Measurements from ENCODE around the gene GPR108.

GPR108 gene

DNA sequence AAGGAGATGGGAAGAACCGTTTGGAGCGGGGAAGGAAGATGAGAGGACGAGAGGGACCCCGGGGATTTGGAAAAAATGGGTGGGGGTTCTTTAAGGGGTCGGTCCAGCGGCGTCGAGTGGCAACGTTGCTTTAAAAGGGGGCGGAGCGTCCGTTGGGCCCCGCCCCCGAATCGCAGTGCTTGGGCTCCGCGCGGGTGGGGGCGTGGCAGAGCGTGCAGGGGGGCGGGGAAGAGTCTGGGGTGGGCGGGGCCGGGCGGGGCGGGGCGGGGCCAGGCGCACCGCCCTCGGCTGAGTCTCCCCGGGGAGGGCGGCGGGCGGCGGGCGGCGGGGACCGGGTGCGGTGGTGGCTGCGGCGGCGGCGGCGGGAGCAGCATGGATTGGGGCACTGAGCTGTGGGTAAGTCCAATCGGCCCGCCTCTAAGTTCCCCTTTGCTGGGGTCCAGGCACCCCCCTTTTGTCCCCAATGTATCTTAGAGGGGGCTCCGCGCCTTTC lies 2.1 kb upstream of the GPR108 start, which contains the start of gene TRIP10:
TSS of gene TRIP10 (plus strand) at position 291 of the 493 bp plus-strand sequence. CDS start at position 373, 82 bp downstream.
- peak within 1 kb of the TSS; percentile 100 for H3K4me2 ChIP-seq
- peak within 1 kb of the TSS; percentile 49 for H3K27ac ChIP-seq
- H3K9ac ChIP-seq: peak within 1 kb of the TSS; percentile 62
- H3K4me1 ChIP-seq (ENCODE audit: low read depth, poor library complexity, severe bottlenecking): peaks cover 35% of the 10 kb centered on the region
- H3K79me2 ChIP-seq (ENCODE audit: insufficient read depth, low read depth): peaks cover 3% of the 10 kb centered on the region; the same call in 1 of the 2 replicates
- H3K27me3 ChIP-seq (ENCODE audit: insufficient read depth, low read depth): no peaks in the 10 kb centered on the region
- peak within 1 kb of the TSS; percentile 93 for H2AFZ ChIP-seq (ENCODE audit: low read depth)
- no peaks in the 10 kb centered on the region for H3K36me3 ChIP-seq (ENCODE audit: insufficient read depth)
- no peaks in the 10 kb centered on the region for H4K20me1 ChIP-seq (ENCODE audit: insufficient read depth)
- TF ChIP-seq, protein P1, sequence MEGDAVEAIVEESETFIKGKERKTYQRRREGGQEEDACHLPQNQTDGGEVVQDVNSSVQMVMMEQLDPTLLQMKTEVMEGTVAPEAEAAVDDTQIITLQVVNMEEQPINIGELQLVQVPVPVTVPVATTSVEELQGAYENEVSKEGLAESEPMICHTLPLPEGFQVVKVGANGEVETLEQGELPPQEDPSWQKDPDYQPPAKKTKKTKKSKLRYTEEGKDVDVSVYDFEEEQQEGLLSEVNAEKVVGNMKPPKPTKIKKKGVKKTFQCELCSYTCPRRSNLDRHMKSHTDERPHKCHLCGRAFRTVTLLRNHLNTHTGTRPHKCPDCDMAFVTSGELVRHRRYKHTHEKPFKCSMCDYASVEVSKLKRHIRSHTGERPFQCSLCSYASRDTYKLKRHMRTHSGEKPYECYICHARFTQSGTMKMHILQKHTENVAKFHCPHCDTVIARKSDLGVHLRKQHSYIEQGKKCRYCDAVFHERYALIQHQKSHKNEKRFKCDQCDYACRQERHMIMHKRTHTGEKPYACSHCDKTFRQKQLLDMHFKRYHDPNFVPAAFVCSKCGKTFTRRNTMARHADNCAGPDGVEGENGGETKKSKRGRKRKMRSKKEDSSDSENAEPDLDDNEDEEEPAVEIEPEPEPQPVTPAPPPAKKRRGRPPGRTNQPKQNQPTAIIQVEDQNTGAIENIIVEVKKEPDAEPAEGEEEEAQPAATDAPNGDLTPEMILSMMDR (conservative IDR thresholded peaks at IDR 0.05; ENCODE audit: low read depth, low read length): no peak
- H3K4me3 ChIP-seq (IDR thresholded peaks at IDR 0.05; ENCODE audit: insufficient read depth, low read depth, low read length): no peak within 1 kb of the TSS

DNA sequence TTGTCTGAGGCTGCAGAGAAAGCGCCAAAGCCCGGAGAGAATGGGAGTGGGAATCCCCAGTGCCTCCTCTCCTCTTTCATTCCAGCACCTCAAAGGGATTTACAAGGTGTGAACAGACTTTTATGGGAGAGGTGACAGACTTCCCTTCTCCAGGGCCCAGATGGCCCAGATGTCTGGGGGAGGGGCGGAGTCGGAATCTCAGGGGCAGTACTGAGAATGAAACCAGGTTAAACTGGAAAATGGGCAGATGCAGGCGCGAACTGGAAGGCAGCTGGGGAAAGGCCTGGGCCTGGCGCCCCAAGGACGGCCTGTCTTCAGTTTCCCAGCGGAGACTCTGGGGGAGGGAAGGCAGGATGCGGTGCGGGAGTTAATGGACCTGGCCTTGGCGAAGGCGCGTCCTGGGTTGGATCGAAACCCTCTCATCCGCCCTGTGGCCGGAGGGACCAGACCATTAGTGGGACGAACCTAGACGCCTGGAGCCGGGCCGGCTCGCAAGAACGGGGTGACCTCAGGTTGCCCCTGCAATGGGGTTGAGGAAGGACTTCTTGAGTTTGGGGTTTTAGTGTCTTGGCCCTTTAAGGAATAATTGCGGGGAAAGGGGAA lies 1.5 kb upstream of the GPR108 start:
- Histone ChIP-seq H3K9ac (peak overlapping the region; percentile 53; the same call in 1 of the 2 replicates), H3K27me3 (ENCODE audit: insufficient read depth, low read depth) (no peaks in the 10 kb centered on the region), H3K27ac (peak overlapping the region; percentile 49), H3K36me3 (ENCODE audit: insufficient read depth) (no peaks in the 10 kb centered on the region), H3K4me2 (peak overlapping the region; percentile 100), H4K20me1 (ENCODE audit: insufficient read depth) (no peaks in the 10 kb centered on the region), H3K4me3 (IDR thresholded peaks at IDR 0.05; ENCODE audit: insufficient read depth, low read depth, low read length) (no peak overlapping the region), H3K4me1 (ENCODE audit: low read depth, poor library complexity, severe bottlenecking) (peaks cover 35% of the 10 kb centered on the region), H3K79me2 (ENCODE audit: insufficient read depth, low read depth) (peaks cover 3% of the 10 kb centered on the region; the same call in 1 of the 2 replicates), H2AFZ (ENCODE audit: low read depth) (peak overlapping the region; percentile 93)
- TF ChIP-seq, protein P1 (conservative IDR thresholded peaks at IDR 0.05; ENCODE audit: low read depth, low read length): peak; percentile 54; the same call in 1 of the 2 replicates

DNA sequence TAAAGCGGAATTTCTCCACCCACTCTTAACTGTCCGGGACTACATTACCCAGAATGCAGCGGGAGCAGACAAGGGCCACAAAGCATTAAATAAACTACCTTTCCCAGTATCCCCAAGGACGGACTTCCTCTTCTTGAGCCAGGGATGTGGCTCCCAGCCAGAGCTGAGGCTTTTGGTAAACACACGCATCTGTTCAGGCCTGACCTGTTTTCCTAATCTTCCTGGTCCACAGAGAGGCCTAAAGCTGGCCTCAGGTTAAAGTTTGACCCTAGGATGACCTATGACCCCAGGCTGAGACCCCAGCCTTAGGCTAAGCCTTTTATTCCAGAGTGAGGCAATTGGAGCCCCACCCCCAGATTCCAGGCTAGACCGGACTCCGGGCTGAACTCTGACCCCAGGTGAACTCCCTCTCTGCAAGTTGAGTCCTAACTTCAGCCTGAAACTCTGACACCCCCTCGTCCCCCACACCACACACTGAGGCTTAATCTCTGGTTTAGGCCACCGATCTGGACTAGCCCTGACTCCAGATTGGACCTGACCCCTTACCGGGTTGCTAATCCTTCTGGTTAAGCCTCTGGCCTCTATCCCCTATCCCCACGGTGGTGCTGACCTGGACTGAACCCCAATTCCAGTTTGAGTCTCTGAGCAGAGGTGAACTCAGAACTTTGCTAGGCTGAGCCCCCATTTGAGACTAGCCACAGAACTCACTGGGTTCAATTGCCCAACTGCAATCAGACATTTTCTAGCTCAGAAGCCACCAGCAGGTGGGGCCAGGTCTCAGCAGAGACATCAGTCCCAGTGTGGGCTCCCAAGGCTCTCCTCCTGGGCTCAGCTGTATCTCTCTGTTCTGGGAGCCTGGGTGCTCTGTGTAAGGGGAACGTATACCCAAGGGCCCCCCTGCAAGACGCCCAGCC lies 750 bp upstream of the GPR108 start:
- Histone ChIP-seq H4K20me1 (ENCODE audit: insufficient read depth) (no peaks in the 10 kb centered on the region), H3K4me2 (peak overlapping the region; percentile 100), H3K4me3 (IDR thresholded peaks at IDR 0.05; ENCODE audit: insufficient read depth, low read depth, low read length) (no peak overlapping the region), H3K79me2 (ENCODE audit: insufficient read depth, low read depth) (peaks cover 3% of the 10 kb centered on the region; the same call in 1 of the 2 replicates), H2AFZ (ENCODE audit: low read depth) (peak overlapping the region; percentile 93), H3K36me3 (ENCODE audit: insufficient read depth) (no peaks in the 10 kb centered on the region), H3K4me1 (ENCODE audit: low read depth, poor library complexity, severe bottlenecking) (peaks cover 35% of the 10 kb centered on the region), H3K27me3 (ENCODE audit: insufficient read depth, low read depth) (no peaks in the 10 kb centered on the region), H3K27ac (peak overlapping the region; percentile 49), H3K9ac (peak overlapping the region; percentile 53; the same call in 1 of the 2 replicates)
- TF ChIP-seq, protein P1 (conservative IDR thresholded peaks at IDR 0.05; ENCODE audit: low read depth, low read length): peak; percentile 76

DNA sequence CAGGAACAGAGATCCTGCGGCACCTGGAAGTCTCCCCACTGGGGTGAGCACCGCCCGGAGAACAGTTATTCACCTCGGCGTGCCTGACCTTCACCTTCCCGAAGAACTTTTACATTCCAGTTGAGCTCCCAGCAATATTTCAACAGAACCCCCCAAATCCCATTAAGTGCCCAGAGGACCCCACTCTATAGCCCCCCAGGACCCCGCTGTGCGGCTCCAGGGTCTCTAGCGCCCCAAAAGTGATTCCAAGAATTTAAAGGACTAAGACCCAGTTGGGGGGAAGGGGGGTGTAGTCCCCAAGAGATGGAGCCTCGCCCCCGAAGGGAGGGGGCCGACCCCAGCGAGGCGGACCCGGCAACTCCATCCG lies 480 bp downstream of the GPR108 start:
- Histone ChIP-seq H4K20me1 (ENCODE audit: insufficient read depth) (no peaks in the 10 kb centered on the region), H3K4me2 (peak overlapping the region; percentile 63), H3K4me3 (IDR thresholded peaks at IDR 0.05; ENCODE audit: insufficient read depth, low read depth, low read length) (no peak overlapping the region), H3K4me1 (ENCODE audit: low read depth, poor library complexity, severe bottlenecking) (peaks cover 35% of the 10 kb centered on the region), H3K36me3 (ENCODE audit: insufficient read depth) (no peaks in the 10 kb centered on the region), H3K79me2 (ENCODE audit: insufficient read depth, low read depth) (peaks cover 3% of the 10 kb centered on the region; the same call in 1 of the 2 replicates), H3K9ac (peak overlapping the region; percentile 60; the same call in 1 of the 2 replicates), H3K27me3 (ENCODE audit: insufficient read depth, low read depth) (no peaks in the 10 kb centered on the region), H3K27ac (peak overlapping the region; percentile 54), H2AFZ (ENCODE audit: low read depth) (peak overlapping the region; percentile 70)
- TF ChIP-seq, protein P1 (conservative IDR thresholded peaks at IDR 0.05; ENCODE audit: low read depth, low read length): no peak; the same call in 1 of the 2 replicates

All from KMS-11 (cell line).